ENCODE results near the gene CACNA1C.

CACNA1C gene

DNA sequence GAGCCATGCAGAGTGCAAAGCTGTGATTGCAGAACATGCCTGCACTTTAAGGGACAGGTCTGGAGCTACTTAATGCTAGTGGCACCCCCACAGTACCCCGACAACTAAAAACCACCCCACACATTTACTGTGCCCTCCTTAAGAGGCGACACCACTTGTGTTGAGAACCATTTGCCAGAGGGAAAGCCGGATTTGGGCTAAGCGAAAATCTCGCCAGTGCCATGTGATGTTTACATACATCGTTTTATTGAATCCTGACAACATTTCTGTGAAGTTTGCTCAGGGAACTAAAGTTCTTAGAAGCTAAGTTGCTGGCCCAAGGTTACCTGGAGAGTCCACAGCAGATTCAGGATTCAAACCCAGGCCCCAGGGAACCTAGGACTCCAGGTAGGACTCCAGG lies 623.0 kb downstream of the CACNA1C start:
- H3K36me3 ChIP-seq (ENCODE audit: control insufficient read depth, low read length), result no peaks in the 10 kb centered on the region
- H3K9me2 ChIP-seq (replicated peaks; ENCODE audit: control insufficient read depth, low read length), result no peaks in the 10 kb centered on the region
- no peaks in the 10 kb centered on the region for H3K27me3 ChIP-seq (ENCODE audit: control insufficient read depth, low read length)
- no peak overlapping the region for H3K4me2 ChIP-seq (ENCODE audit: low read length)
- no peak for TF ChIP-seq EZH2phosphoT487 (IDR thresholded peaks at IDR 0.05; ENCODE audit: borderline replicate concordance, low read length)
- TF ChIP-seq, protein P1, sequence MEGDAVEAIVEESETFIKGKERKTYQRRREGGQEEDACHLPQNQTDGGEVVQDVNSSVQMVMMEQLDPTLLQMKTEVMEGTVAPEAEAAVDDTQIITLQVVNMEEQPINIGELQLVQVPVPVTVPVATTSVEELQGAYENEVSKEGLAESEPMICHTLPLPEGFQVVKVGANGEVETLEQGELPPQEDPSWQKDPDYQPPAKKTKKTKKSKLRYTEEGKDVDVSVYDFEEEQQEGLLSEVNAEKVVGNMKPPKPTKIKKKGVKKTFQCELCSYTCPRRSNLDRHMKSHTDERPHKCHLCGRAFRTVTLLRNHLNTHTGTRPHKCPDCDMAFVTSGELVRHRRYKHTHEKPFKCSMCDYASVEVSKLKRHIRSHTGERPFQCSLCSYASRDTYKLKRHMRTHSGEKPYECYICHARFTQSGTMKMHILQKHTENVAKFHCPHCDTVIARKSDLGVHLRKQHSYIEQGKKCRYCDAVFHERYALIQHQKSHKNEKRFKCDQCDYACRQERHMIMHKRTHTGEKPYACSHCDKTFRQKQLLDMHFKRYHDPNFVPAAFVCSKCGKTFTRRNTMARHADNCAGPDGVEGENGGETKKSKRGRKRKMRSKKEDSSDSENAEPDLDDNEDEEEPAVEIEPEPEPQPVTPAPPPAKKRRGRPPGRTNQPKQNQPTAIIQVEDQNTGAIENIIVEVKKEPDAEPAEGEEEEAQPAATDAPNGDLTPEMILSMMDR (IDR thresholded peaks at IDR 0.05; ENCODE audit: low read depth, low read length, poor library complexity, severe bottlenecking), result no peak
- no peaks in the 10 kb centered on the region for H3F3A ChIP-seq (ENCODE audit: control insufficient read depth, insufficient read depth)
- no peaks in the 10 kb centered on the region for H3K79me2 ChIP-seq (ENCODE audit: control insufficient read depth, low read length)
- H4K20me1 ChIP-seq (ENCODE audit: control insufficient read depth, insufficient read depth, low read depth, low read length), result no peaks in the 10 kb centered on the region
- no peak overlapping the region for H3K4me3 ChIP-seq (ENCODE audit: low read length)
- H3K27ac ChIP-seq (ENCODE audit: low read depth, low read length), result no peak overlapping the region
- H3K9me3 ChIP-seq (ENCODE audit: control insufficient read depth, insufficient read depth, low read length), result no peaks in the 10 kb centered on the region
- no peaks in the 10 kb centered on the region for H3K4me1 ChIP-seq (ENCODE audit: control insufficient read depth, low read length)

- TF ChIP-seq, protein P1 (IDR thresholded peaks at IDR 0.05; ENCODE audit: low read depth, low read length, poor library complexity, severe bottlenecking), result no peak
- TF ChIP-seq EZH2phosphoT487 (IDR thresholded peaks at IDR 0.05; ENCODE audit: borderline replicate concordance, low read length), result no peak
- no peak overlapping the region for H3K4me2 ChIP-seq (ENCODE audit: low read length)
- H4K20me1 ChIP-seq (ENCODE audit: control insufficient read depth, insufficient read depth, low read depth, low read length), result no peaks in the 10 kb centered on the region
- H3K36me3 ChIP-seq (ENCODE audit: control insufficient read depth, low read length), result no peaks in the 10 kb centered on the region
- H3K4me1 ChIP-seq (ENCODE audit: control insufficient read depth, low read length), result no peaks in the 10 kb centered on the region
- no peaks in the 10 kb centered on the region for H3K9me3 ChIP-seq (ENCODE audit: control insufficient read depth, insufficient read depth, low read length)
- no peak overlapping the region for H3K4me3 ChIP-seq (ENCODE audit: low read length)
- no peaks in the 10 kb centered on the region for H3K27me3 ChIP-seq (ENCODE audit: control insufficient read depth, low read length)
- no peaks in the 10 kb centered on the region for H3F3A ChIP-seq (ENCODE audit: control insufficient read depth, insufficient read depth)
- no peaks in the 10 kb centered on the region for H3K79me2 ChIP-seq (ENCODE audit: control insufficient read depth, low read length)
- no peak overlapping the region for H3K27ac ChIP-seq (ENCODE audit: low read depth, low read length)
- H3K9me2 ChIP-seq (replicated peaks; ENCODE audit: control insufficient read depth, low read length), result no peaks in the 10 kb centered on the region
Measured at GRCh38 chr12:2677142-2677880, 624.5 kb downstream of the CACNA1C start.

GRCh38 chr12:2678426-2678825 lies 625.6 kb downstream of the CACNA1C start:
- Histone ChIP-seq H3K27ac (ENCODE audit: low read depth, low read length) (no peak overlapping the region), H3K79me2 (ENCODE audit: control insufficient read depth, low read length) (no peaks in the 10 kb centered on the region), H4K20me1 (ENCODE audit: control insufficient read depth, insufficient read depth, low read depth, low read length) (no peaks in the 10 kb centered on the region), H3K27me3 (ENCODE audit: control insufficient read depth, low read length) (no peaks in the 10 kb centered on the region), H3K4me2 (ENCODE audit: low read length) (no peak overlapping the region), H3K9me3 (ENCODE audit: control insufficient read depth, insufficient read depth, low read length) (no peaks in the 10 kb centered on the region), H3K4me3 (ENCODE audit: low read length) (no peak overlapping the region), H3K9me2 (replicated peaks; ENCODE audit: control insufficient read depth, low read length) (no peaks in the 10 kb centered on the region), H3K36me3 (ENCODE audit: control insufficient read depth, low read length) (no peaks in the 10 kb centered on the region), H3F3A (ENCODE audit: control insufficient read depth, insufficient read depth) (no peaks in the 10 kb centered on the region), H3K4me1 (ENCODE audit: control insufficient read depth, low read length) (no peaks in the 10 kb centered on the region)
- TF ChIP-seq EZH2phosphoT487 (IDR thresholded peaks at IDR 0.05; ENCODE audit: borderline replicate concordance, low read length), result no peak
- TF ChIP-seq, protein P1 (IDR thresholded peaks at IDR 0.05; ENCODE audit: low read depth, low read length, poor library complexity, severe bottlenecking), result no peak

Measured in DOHH2 (cell line).